ENCODE measurements around the gene B3GLCT. TPM values are rescaled to one million over a fixed set of nuclear protein-coding genes. Genes with fewer than 3 reads are reported as not detected.

B3GLCT gene
- total RNA-seq, 1 donor from 2014 or later = 8.2 TPM

GRCh38 chr13:31182987-31183386 lies 16.8 kb upstream of the B3GLCT start:
- Mint-ChIP-seq H3K4me1 (ENCODE audit: unreplicated experiment) (no peaks in the 10 kb centered on the region), H3K4me3 (ENCODE audit: unreplicated experiment) (no peak overlapping the region), H3K36me3 (ENCODE audit: unreplicated experiment) (no peaks in the 10 kb centered on the region), H3K27me3 (ENCODE audit: unreplicated experiment) (no peaks in the 10 kb centered on the region), H3K27ac (ENCODE audit: unreplicated experiment) (no peak overlapping the region), H3K9me3 (ENCODE audit: unreplicated experiment) (peaks cover 2% of the 10 kb centered on the region)
- TF ChIP-seq CTCF (IDR thresholded peaks at IDR 0.05) = no peak
- DNase-seq (ENCODE audit: extremely low spot score, unreplicated experiment) = no peak

GRCh38 chr13:31184451-31184850 lies 15.3 kb upstream of the B3GLCT start:
- TF ChIP-seq CTCF (IDR thresholded peaks at IDR 0.05) = no peak
- no peak overlapping the region for H3K27ac Mint-ChIP-seq (ENCODE audit: unreplicated experiment)
- peaks cover 1% of the 10 kb centered on the region for H3K27me3 Mint-ChIP-seq (ENCODE audit: unreplicated experiment)
- no peak for DNase-seq (ENCODE audit: extremely low spot score, unreplicated experiment)
- no peaks in the 10 kb centered on the region for H3K4me1 Mint-ChIP-seq (ENCODE audit: unreplicated experiment)
- H3K4me3 Mint-ChIP-seq (ENCODE audit: unreplicated experiment) = no peak overlapping the region
- peaks cover 8% of the 10 kb centered on the region for H3K9me3 Mint-ChIP-seq (ENCODE audit: unreplicated experiment)
- H3K36me3 Mint-ChIP-seq (ENCODE audit: unreplicated experiment) = no peaks in the 10 kb centered on the region

- no peaks in the 10 kb centered on the region for H3K4me1 Mint-ChIP-seq (ENCODE audit: unreplicated experiment)
- TF ChIP-seq CTCF (IDR thresholded peaks at IDR 0.05) = no peak
- H3K27me3 Mint-ChIP-seq (ENCODE audit: unreplicated experiment) = peaks cover 7% of the 10 kb centered on the region
- no peaks in the 10 kb centered on the region for H3K36me3 Mint-ChIP-seq (ENCODE audit: unreplicated experiment)
- no peak overlapping the region for H3K4me3 Mint-ChIP-seq (ENCODE audit: unreplicated experiment)
- DNase-seq (ENCODE audit: extremely low spot score, unreplicated experiment) = no peak
- no peak overlapping the region for H3K27ac Mint-ChIP-seq (ENCODE audit: unreplicated experiment)
- H3K9me3 Mint-ChIP-seq (ENCODE audit: unreplicated experiment) = peaks cover 8% of the 10 kb centered on the region
Observed at GRCh38 chr13:31184981-31185645, 14.7 kb upstream of the B3GLCT start.

- Mint-ChIP-seq H3K36me3 (ENCODE audit: unreplicated experiment) (no peaks in the 10 kb centered on the region), H3K4me3 (ENCODE audit: unreplicated experiment) (no peak overlapping the region), H3K27me3 (ENCODE audit: unreplicated experiment) (peaks cover 14% of the 10 kb centered on the region), H3K4me1 (ENCODE audit: unreplicated experiment) (no peaks in the 10 kb centered on the region), H3K27ac (ENCODE audit: unreplicated experiment) (no peak overlapping the region), H3K9me3 (ENCODE audit: unreplicated experiment) (peaks cover 8% of the 10 kb centered on the region)
- TF ChIP-seq CTCF (IDR thresholded peaks at IDR 0.05) = no peak
- no peak for DNase-seq (ENCODE audit: extremely low spot score, unreplicated experiment)
Observed at GRCh38 chr13:31191748-31192147, 8.0 kb upstream of the B3GLCT start.

DNA sequence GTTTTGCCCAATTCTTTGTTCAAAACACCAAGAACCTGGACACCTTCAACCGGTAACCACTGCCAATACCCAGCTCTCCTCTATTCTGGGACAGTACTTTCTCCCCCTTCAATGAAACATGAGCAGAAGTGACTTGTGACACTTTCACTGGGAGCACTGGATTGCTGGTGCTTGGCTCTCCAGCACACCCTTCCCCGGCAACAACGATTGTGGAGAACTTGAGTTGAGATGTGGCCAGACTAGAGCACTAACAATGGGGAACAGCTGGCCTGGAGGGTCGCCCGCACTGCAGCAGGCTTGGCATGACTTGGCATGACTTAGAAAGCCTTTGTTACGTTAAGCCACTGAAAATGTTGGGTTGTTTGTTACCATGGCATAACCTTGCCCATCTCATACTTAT lies 7.5 kb upstream of the B3GLCT start:
- no peak for DNase-seq (ENCODE audit: extremely low spot score, unreplicated experiment)
- Mint-ChIP-seq H3K36me3 (ENCODE audit: unreplicated experiment) (no peaks in the 10 kb centered on the region), H3K4me1 (ENCODE audit: unreplicated experiment) (no peaks in the 10 kb centered on the region), H3K9me3 (ENCODE audit: unreplicated experiment) (peaks cover 8% of the 10 kb centered on the region), H3K27ac (ENCODE audit: unreplicated experiment) (no peak overlapping the region), H3K4me3 (ENCODE audit: unreplicated experiment) (no peak overlapping the region), H3K27me3 (ENCODE audit: unreplicated experiment) (peaks cover 14% of the 10 kb centered on the region)
- TF ChIP-seq CTCF (IDR thresholded peaks at IDR 0.05) = no peak
